CD4-positive, alpha-beta T cell (primary cell): ENCODE data around the gene ZNF135. TPM values are rescaled to one million over a fixed set of nuclear protein-coding genes. Genes with fewer than 3 reads are reported as not detected.

ENCODE experiments used
- ATAC-seq: fragments of 200-7000 bp; cut with Tn5 transposase; one replicate; pipeline ENCODE4 v1.10.0; 2022; ENCODE audit warnings: mild to moderate bottlenecking; ENCODE audit not compliant: poor library complexity
- CTCF ChIA-PET: fragments of 350-600 bp; sonication (Branson Sonifier 250); formaldehyde crosslinking; loops from one replicate; lab custom pipeline; 2021; ENCODE audit warnings: antibody characterized with exemption, inconsistent platforms; lab: Charles Lee
- POLR2A ChIA-PET: fragments of 350-600 bp; sonication (Branson Sonifier 250); formaldehyde crosslinking; loops from one replicate; lab custom pipeline; 2021; ENCODE audit warnings: antibody characterized with exemption, inconsistent platforms; lab: Charles Lee
- DNase-seq, 14 experiments: peaks; one replicate each; pipeline ENCODE4 v3.0.0-alpha.2; 2013 to 2020; ENCODE audit warnings: mixed read lengths in 2 of 14
- H3K27ac ChIP-seq, 2 donors: one replicate each; pipeline versions ENCODE4 v1.5.1 to v1.7.0; 2013; ENCODE audit warnings: low read length in 2 of 2, low read depth in 1 of 2, mild to moderate bottlenecking in 1 of 2
- H3K27me3 ChIP-seq, 2 experiments: 1 replicate in 1 of 2; 2 replicates in 1 of 2; pipeline versions ENCODE4 v1.6.1 to v1.7.0; 2013; ENCODE audit warnings: low read length in 2 of 2, control low read depth in 1 of 2, mild to moderate bottlenecking in 1 of 2, moderate library complexity in 1 of 2; ENCODE audit not compliant: insufficient read depth in 2 of 2, control insufficient read depth in 1 of 2
- H3K36me3 ChIP-seq: one replicate; pipeline ENCODE4 v1.6.1; 2013; ENCODE audit warnings: low read length, control low read depth; ENCODE audit not compliant: insufficient read depth
- H3K4me1 ChIP-seq: one replicate; pipeline ENCODE4 v1.6.1; 2013; ENCODE audit warnings: low read length, control low read depth; ENCODE audit not compliant: insufficient read depth
- H3K4me3 ChIP-seq: one replicate; pipeline ENCODE4 v1.5.1; 2013; ENCODE audit warnings: mild to moderate bottlenecking, low read length, moderate library complexity
- H3K9me3 ChIP-seq, 2 experiments: 1 replicate in 1 of 2; 2 replicates in 1 of 2; pipeline versions ENCODE4 v1.6.1 to v1.7.0; 2013; ENCODE audit warnings: low read length in 2 of 2, mild to moderate bottlenecking in 2 of 2, control low read depth in 1 of 2, moderate library complexity in 1 of 2; ENCODE audit not compliant: control insufficient read depth in 1 of 2, insufficient read depth in 1 of 2
- H3K27ac Mint-ChIP-seq: one replicate; pipeline ENCODE4 v1.8.0; 2020; ENCODE audit warnings: mixed read lengths
- H3K27me3 Mint-ChIP-seq: one replicate; pipeline ENCODE4 v1.8.0; 2021; ENCODE audit warnings: mixed read lengths
- H3K36me3 Mint-ChIP-seq: one replicate; pipeline ENCODE4 v1.8.0; 2021; ENCODE audit warnings: low read depth, mixed read lengths
- H3K4me1 Mint-ChIP-seq: one replicate; pipeline ENCODE4 v1.8.0; 2021; ENCODE audit warnings: low read depth, mixed read lengths
- H3K4me3 Mint-ChIP-seq: one replicate; pipeline ENCODE4 v1.8.0; 2020; ENCODE audit warnings: mild to moderate bottlenecking, mixed read lengths
- H3K9me3 Mint-ChIP-seq: one replicate; pipeline ENCODE4 v1.8.0; 2020; ENCODE audit warnings: mixed read lengths
- intact Hi-C, 2 experiments: fragments of 100-400 bp; cut with DNase I in 1 of 2; cut with micrococcal nuclease in 1 of 2; formaldehyde crosslinking; loops; one replicate each; pipeline versions ENCODE4 v1.15.1 to v1.9.0; 2023 to 2025; cut with DNase I, micrococcal nuclease
- total RNA-seq, 174 experiments: library from RNA in 2 of 174; stranded (reverse) in 2 of 174; gene quantifications; one replicate each; pipeline ENCODE4 v1.2.3 and lab custom pipeline; 2021 to 2026
- TF ChIP-seq, protein P1 (sequence below): fragments of 200-600 bp; IDR thresholded peaks from one replicate; pipeline ENCODE4 v1.8.0; 2022; ENCODE audit warnings: antibody characterized with exemption, mild to moderate bottlenecking

Gene ZNF135
- total RNA-seq, 2 experiments from 2014 or later, result 1.2 to 1.4 TPM

GRCh38 chr19:58091251-58091995 is 32.3 kb downstream of the ZNF135 start:
- H3K27me3 Mint-ChIP-seq, result no peaks in the 10 kb centered on the region
- H3K36me3 Mint-ChIP-seq, result peaks cover 80% of the 10 kb centered on the region
- peaks cover 9% of the 10 kb centered on the region for H3K9me3 Mint-ChIP-seq
- no peaks in the 10 kb centered on the region for H3K27me3 ChIP-seq
- H3K27ac Mint-ChIP-seq, result no peak overlapping the region
- no peak for DNase-seq
- ATAC-seq, result no peak
- ChIA-PET POLR2A (no interaction called here), CTCF (no interaction called here)
- no peak overlapping the region for H3K4me3 ChIP-seq
- no peaks in the 10 kb centered on the region for H3K36me3 ChIP-seq
- no peak overlapping the region for H3K4me3 Mint-ChIP-seq
- TF ChIP-seq, protein P1, sequence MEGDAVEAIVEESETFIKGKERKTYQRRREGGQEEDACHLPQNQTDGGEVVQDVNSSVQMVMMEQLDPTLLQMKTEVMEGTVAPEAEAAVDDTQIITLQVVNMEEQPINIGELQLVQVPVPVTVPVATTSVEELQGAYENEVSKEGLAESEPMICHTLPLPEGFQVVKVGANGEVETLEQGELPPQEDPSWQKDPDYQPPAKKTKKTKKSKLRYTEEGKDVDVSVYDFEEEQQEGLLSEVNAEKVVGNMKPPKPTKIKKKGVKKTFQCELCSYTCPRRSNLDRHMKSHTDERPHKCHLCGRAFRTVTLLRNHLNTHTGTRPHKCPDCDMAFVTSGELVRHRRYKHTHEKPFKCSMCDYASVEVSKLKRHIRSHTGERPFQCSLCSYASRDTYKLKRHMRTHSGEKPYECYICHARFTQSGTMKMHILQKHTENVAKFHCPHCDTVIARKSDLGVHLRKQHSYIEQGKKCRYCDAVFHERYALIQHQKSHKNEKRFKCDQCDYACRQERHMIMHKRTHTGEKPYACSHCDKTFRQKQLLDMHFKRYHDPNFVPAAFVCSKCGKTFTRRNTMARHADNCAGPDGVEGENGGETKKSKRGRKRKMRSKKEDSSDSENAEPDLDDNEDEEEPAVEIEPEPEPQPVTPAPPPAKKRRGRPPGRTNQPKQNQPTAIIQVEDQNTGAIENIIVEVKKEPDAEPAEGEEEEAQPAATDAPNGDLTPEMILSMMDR, result no peak
- no peaks in the 10 kb centered on the region for H3K4me1 Mint-ChIP-seq
- H3K4me1 ChIP-seq, result peaks cover under 1% of the 10 kb centered on the region
- intact Hi-C loops, result no loop called here
- peaks cover 60 to 98% of the 10 kb centered on the region in 2 experiments for H3K9me3 ChIP-seq
- H3K27ac ChIP-seq, result no peak overlapping the region

- H3K36me3 Mint-ChIP-seq, result peaks cover 77% of the 10 kb centered on the region
Observed at GRCh38 chr19:58093071-58093470, 34.0 kb downstream of the ZNF135 start.

DNA sequence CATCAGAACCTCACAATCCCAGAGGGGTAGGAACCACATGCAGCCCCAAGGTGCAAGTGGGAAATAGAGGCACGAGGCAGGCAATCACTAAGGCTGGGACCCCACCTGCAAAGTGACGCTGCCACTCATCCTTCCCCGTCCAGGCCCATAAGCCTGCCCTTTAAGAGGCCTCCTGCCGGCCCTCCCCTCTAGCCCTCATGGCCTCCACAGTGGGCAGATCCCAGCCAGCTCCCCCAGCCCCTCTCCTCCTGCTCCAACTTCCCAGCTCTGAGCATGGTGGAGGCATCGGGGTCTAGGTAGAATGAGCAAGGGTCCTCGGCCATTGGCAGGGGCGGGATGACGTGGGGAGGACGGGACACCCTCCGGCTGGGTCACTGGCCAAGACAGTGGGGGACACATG is 36.2 kb downstream of the ZNF135 start:
- Histone ChIP-seq H3K9me3 (peaks cover 49 to 88% of the 10 kb centered on the region in 2 experiments), H3K4me3 (no peak overlapping the region), H3K36me3 (no peaks in the 10 kb centered on the region), H3K4me1 (peaks cover 22% of the 10 kb centered on the region), H3K27me3 (no peaks in the 10 kb centered on the region), H3K27ac (no peak overlapping the region)
- POLR2A ChIA-PET, result interaction anchor here (0.9 kb wide), 1 partner anchor 93 kb away, joined by 3 read pairs; the partner anchor contains the start of gene ZNF606
- TF ChIP-seq, protein P1, result no peak
- DNase-seq (peak in 1 of 14 experiments; percentile 12), ATAC-seq (no peak)
- Mint-ChIP-seq H3K9me3 (peaks cover 13% of the 10 kb centered on the region), H3K27me3 (no peaks in the 10 kb centered on the region), H3K27ac (no peak overlapping the region), H3K36me3 (peaks cover 76% of the 10 kb centered on the region), H3K4me1 (peaks cover 13% of the 10 kb centered on the region), H3K4me3 (no peak overlapping the region)
- intact Hi-C loops, result loop anchor here (5.0 kb wide), 2 partner anchors 87 to 93 kb away; partner anchors contain the start of genes ZNF274 (in 1 of the 2) and ZNF606 (in 1 of the 2)
- CTCF ChIA-PET, result no interaction called here

More at GRCh38 chr19:58093071-58093470, 34.0 kb downstream of the ZNF135 start:
- H3K4me3 Mint-ChIP-seq, result no peak overlapping the region
- H3K9me3 ChIP-seq, result peaks cover 51 to 98% of the 10 kb centered on the region in 2 experiments
- peaks cover 15% of the 10 kb centered on the region for H3K4me1 ChIP-seq
- ChIA-PET CTCF (no interaction called here), POLR2A (no interaction called here)
- H3K27me3 ChIP-seq, result no peaks in the 10 kb centered on the region
- H3K27ac Mint-ChIP-seq, result no peak overlapping the region
- H3K9me3 Mint-ChIP-seq, result peaks cover 9% of the 10 kb centered on the region
- no peaks in the 10 kb centered on the region for H3K27me3 Mint-ChIP-seq
- no peak overlapping the region for H3K4me3 ChIP-seq
- H3K27ac ChIP-seq, result no peak overlapping the region
- ATAC-seq (no peak), DNase-seq (no peak)
- H3K4me1 Mint-ChIP-seq, result peaks cover 5% of the 10 kb centered on the region
- H3K36me3 ChIP-seq, result no peaks in the 10 kb centered on the region
- intact Hi-C loops, result no loop called here
- TF ChIP-seq, protein P1, result no peak
